OCI-M2 (cell line): Measurements from ENCODE around the gene NR4A1.

Experiments used
- DNase-seq: peaks from one replicate; lab custom pipeline; 2025; ENCODE audit not compliant: unreplicated experiment; lab: John Stamatoyannopoulos, UW

Gene NR4A1

GRCh38 chr12:52050758-52051541 is at the start of gene NR4A1:
NR4A1 (plus strand) TSS chr12:52051442; CDS start chr12:52054329, 2,887 bp downstream.
- peak; percentile 69 for DNase-seq

GRCh38 chr12:52003016-52003550 is 48.2 kb upstream of the NR4A1 start:
- DNase-seq = no peak

- DNase-seq = no peak
Observed at GRCh38 chr12:52003591-52003990, 47.7 kb upstream of the NR4A1 start.

- DNase-seq = no peak
Observed at GRCh38 chr12:52004042-52004648, 47.1 kb upstream of the NR4A1 start.

GRCh38 chr12:52005218-52005902 is 45.9 kb upstream of the NR4A1 start:
- DNase-seq = no peak

GRCh38 chr12:52005903-52006703 is 45.1 kb upstream of the NR4A1 start:
- DNase-seq = no peak

- no peak for DNase-seq
Observed at GRCh38 chr12:52006726-52007157, 44.5 kb upstream of the NR4A1 start, which contains the start of gene TAMALIN. TAMALIN (plus strand) TSS chr12:52006946; CDS start chr12:52007020, 74 bp downstream.

GRCh38 chr12:52007158-52007921 is 43.9 kb upstream of the NR4A1 start:
- no peak for DNase-seq

GRCh38 chr12:52007982-52008510 is 43.2 kb upstream of the NR4A1 start:
- no peak for DNase-seq

GRCh38 chr12:52009081-52009751 is 42.0 kb upstream of the NR4A1 start:
- no peak for DNase-seq

- no peak for DNase-seq
Observed at GRCh38 chr12:52010152-52010622, 41.1 kb upstream of the NR4A1 start.

GRCh38 chr12:52010692-52011601 is 40.3 kb upstream of the NR4A1 start:
- DNase-seq = no peak

- DNase-seq = no peak
Observed at GRCh38 chr12:52011602-52012214, 39.5 kb upstream of the NR4A1 start.

- no peak for DNase-seq
Observed at GRCh38 chr12:52013626-52014310, 37.5 kb upstream of the NR4A1 start.

- DNase-seq = no peak
Observed at GRCh38 chr12:52014567-52015530, 36.4 kb upstream of the NR4A1 start.

GRCh38 chr12:52015532-52016041 is 35.7 kb upstream of the NR4A1 start:
- no peak for DNase-seq
